ENCODE data around the gene ATXN7.

Gene ATXN7

DNA sequence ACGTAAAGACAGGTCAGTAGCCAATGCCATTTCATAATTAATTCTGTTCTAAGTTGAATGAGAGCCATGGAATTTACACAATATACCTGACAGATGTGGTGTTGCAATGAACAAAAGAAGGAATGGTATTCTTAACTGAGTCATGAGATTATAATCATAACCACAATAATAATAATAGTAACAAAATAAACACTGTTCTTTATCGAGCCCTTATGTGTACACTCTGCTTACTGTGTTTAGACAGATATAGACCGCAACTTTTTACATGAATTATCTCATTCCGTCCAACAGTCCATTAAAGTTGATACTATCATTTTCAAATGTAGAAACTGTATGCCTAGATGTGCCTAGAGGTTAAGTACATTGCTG, 76.7 kb downstream of the ATXN7 start:
- DNase-seq, result no peak

DNA sequence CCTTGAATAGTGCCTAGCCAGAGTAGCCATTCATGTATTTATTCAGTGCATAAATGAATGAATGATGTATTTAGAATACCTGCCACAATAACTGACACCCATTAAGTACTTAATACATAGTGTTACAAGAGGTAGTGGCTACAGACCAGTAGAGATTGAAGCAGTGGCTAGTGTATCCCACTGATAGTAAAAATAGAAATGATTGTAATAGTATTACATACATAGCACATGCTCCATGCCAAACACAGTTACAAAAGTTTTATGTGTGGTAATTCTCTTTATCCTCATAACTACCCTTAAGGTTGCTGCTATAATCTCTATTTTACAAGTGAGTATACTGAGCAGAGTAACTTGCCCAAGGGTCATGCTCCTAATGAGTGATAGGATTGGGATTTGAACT, 78.9 kb downstream of the ATXN7 start:
- no peak for DNase-seq

DNA sequence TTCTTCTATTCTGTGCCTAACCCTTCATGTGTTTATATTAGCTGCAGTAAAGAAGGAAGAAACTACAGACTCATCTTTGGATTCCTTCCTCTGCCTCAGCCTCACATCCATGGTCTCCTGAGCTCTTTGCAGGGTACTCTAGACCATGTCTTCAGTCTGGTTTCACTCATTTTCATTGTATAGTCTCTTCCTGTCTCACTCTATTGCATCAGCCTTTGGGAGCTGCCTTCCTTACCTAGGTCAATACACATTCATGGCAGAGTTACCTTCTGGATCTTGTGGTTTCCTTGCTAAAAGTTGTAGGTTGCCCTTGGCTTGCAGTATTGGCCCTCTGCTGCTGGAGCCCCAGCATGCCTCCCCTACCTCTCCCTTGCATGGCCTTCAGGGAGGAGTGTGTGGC, 80.0 kb downstream of the ATXN7 start:
- no peak for DNase-seq

DNA sequence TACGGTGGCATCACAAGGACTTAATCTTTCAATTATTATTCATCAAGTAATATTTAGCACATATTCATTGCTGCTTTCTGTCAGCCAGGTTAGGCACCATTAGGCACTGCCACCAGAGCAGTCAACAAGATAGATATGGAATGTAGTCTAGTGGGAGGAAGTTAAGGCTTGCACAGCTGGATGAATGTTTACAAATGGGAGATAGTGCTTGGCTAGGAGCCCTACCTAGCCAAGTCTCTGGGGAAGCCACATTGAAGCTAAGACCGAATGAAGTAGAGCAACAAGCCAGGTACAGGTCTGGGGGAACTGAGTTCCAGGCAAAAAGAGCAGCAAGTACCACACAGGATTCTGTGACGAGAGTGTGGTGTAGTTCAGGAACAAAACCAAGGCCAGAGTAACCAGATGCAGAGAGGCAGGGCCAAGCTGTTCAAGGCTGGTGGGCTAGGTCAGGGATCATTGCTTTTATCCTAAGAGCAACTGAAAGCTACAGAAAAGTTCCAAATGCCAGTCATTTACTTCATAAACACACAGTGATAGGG, 82.0 kb downstream of the ATXN7 start:
- no peak for DNase-seq

DNA sequence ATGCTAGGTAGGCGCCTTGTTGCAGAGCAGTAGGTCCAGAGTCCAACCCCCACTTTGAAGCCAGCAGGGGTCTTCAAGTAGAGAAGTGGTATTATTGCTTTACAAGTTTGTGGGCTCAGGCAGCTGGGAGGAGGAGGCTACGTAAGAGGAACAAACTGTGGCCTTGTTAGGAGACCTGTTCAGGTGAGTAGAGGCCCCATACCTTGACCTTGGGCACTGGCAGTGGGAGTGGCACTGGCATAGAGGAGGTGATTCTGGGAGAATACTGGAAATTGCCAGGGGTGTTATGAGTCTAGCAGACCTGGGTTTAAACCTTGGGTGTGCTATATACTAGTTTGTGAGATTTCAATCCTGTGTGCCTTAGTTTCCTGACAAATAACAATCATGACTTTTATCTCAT, 83.1 kb downstream of the ATXN7 start:
- no peak for DNase-seq

DNA sequence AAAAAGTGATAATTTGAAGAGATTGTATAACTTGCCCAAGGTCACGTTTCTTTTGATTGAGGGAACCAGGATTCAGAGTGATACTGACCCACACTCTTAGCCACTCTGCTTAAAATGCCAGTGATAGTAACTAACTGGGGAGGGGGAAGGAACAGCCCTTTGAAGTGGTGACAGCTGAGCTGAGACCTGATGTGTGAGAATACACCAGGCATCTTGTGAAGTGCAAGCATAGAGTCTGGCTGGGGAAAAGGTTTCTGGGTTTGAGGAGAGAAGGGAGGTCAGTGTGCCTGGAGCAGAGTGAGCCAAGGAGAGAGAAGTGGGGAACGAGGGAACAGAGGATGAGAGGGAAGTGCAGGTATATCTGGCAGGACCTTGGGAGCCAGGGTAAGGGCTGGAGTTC, 83.9 kb downstream of the ATXN7 start:
- no peak for DNase-seq

DNA sequence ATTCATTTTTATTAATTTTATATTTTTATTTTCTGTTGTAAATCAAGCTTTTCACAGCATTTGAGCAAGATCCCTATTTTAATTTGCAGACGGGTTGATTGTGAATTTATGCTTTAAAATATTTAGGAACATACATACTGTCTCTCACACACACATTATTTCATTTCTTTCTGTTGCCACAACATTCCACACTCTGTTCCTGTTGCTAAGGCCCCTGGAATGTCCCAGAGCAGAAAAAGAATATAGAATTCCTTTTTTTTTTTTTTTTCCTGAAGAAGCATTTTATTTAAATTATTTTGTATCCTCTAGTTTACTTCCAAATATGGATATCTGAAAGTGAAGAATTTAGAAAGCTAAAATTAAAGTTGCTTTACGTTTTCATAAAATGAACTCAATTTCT, 85.3 kb downstream of the ATXN7 start:
- no peak for DNase-seq

DNA sequence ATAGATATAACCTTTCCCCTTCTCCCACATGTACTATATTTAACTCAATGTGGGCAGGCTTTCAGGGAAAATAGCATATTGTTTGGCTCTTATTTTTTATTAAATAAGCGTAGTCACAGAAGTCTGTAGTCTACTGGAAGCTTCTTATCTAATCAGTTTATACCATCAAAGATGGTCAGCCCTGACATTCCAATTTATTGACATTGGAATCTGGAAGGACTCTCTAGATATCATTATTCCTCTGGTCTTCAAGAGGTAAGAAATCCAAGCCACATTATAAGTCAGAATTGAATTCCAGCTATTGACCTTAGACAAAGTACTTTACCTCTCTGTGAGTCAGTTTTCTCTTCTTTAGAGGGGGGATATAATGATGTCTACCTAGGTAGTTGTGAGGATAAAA, 87.0 kb downstream of the ATXN7 start:
- DNase-seq, result no peak

DNA sequence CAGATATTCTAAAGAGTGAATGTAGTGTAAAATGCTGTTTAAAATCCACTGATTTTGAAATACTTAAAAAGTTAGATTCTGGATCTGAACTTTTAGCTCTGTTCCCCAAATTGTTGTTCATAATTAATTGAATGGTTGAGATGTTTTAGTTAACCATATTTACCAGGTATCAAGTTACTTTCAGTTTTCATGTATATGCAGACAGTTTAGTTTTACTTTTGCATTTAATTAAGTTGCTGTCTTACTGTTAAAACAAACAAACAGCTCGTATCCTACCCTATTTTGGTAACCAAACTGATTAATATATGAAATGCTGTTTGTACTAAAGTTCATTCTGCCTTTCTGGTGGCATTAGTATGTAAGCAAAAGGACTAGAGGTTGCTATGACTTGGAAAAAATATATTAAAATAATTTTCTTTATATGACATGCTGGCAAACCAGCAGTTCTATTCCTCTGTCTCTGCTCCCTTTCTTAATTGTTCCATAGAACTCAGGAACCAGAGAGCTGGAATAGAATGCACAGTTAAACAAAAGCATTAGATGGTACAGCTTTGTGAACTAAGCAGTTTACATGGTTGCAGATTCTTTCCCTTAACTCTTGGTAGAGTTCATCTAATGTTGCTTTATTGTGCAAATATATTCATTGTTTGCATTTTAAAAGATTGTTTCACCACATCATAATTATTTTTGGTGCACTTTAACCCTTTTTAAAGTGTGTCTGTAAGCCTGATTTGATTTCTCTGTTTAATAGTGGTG, 88.0 kb downstream of the ATXN7 start:
- no peak for DNase-seq

DNA sequence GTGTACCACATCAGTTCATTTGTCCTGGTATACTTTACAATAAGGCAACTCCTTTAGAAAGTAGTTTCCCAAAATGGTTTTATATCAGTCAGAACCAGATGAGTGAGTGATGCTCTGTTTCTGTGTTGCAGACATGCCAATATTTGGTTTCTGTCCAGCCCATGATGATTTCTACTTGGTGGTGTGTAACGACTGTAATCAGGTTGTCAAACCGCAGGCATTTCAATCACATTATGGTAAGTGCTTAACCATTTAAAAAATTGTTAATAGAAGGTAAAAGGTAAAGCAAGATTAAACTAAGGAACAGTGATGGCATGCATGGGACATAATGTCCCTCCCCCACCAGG, 88.6 kb downstream of the ATXN7 start:
- no peak for DNase-seq

DNA sequence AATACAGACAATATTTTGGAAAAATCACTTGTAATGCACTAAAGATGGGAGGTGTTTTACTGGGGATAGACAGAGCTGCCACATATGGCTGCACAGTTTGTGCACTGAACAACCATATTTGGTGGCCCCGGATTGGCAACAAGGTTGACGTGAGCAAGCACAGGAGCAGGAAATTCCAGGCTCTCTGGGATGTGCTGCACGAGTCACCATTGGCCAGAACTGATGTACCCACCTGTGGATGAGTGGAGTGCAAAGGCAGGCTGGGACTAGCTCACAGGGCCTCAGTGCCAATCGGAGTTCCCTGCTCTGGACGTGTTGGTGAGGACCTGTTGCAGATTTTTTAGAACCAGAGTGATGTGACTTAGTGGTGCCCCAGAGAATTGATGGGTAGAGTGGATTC, 90.5 kb downstream of the ATXN7 start:
- DNase-seq, result no peak

DNA sequence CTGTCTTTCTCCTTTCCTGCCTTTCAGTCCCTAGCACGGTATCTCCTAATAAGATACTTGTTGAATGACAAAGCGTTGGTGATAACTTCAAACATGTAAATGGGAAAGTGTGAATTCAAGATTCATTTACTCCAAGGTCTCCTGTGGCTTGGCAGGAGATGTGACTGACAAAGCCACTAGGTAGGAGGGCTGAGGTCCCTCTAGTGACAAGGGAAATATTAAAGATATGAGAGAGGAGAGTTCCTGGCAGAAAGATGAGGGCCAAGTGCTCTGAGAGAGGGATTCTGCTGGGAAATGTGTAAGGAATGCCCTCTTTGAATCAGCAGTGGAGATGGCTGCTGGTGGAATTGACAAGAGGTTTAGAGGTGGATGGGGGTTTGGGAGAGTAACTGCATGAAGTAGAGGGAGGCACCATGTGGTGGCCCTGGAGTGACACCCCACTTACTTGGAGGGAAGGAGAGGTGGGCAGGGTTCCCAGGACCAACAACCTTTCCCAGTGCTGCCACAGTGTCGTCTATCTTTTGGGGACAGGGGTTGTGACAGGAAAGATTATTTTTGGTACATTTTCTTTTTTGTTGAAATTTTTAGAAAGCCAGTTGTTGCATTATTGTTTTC, 91.5 kb downstream of the ATXN7 start:
- no peak for DNase-seq

DNA sequence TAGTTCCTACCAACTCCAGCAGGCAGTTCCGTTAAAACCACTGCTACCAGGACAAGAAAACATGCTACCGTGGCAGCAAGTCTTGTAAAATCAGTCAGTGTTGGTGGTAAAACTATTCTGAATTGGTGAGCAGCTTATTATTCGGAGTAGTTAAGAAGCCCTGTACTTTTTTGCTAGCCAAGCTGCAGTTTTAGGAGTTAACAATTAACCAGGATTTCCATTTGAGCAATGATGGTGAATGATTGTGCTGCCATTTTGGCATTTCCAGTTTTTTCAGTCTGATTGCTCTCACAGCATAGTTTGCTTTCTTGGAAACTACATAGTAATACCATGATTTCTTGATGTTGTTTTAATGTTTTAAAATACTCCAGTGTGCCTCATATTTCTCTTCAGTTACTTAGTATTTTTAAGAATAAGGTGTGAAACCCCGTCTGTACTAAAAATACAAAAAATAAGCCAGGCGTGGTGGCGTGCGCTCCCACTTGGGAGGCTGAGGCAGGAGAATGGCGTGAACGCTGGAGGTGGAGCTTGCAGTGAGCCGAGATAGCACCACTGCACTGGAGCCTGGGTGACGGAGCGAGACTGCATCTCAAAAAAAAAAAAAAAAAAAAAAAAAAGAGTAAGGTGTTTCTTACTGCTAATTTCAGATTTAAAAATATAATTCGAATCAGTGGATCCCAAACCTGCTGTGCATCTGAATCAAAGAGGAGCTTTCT, 92.3 kb downstream of the ATXN7 start:
- DNase-seq, result no peak

DNA sequence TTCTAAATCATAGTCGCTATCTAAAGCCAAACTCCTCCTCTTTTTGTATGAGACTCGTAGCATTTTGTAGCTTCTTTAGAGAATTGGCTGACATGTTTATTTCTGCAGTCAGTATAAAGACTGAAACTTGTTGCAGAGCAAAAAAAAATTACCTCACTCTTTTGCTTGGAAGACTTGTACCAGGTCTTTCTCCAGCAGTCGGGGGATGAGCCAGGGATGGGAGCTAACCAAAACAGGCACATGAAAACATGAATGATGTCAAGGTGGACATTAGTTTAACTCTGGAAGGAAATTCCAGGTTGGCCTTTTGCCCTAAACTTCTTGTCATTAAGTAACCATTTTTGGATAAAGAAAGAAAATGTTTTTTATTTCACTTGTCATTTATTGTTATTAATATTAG, 95.5 kb downstream of the ATXN7 start:
- DNase-seq, result no peak

DNA sequence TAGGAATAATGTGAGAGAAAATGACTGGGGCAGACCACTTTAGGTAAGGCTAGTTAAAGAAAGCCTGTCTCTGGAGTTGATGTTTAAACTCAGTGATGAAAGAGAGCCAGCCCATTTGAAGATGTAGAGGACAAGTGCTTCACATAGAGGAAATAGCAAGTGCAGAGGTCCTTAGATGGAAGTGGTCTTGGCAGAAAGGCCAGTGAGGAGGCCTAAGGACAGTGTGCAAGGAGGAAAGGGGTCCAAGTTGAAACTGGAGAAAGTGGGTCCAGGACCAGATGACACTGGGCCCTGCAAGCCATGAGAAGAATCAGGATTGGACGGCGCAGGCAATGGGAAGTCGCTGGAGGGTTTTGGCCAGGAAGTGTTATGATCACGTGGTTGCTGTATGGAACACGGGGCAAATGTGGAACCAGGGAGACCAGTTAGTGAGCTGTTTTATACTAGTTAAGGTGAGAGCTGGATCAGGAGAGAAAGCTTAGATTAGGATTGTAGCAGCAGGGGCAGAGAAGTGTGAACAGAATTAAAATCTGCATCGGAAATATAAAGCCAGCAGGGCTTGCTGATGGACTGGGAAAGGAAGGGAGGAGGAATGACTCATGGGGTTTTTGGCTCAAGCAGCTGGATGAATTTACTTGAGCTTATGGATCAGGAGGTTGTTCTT, 96.5 kb downstream of the ATXN7 start:
- DNase-seq, result peak; percentile 55

DNA sequence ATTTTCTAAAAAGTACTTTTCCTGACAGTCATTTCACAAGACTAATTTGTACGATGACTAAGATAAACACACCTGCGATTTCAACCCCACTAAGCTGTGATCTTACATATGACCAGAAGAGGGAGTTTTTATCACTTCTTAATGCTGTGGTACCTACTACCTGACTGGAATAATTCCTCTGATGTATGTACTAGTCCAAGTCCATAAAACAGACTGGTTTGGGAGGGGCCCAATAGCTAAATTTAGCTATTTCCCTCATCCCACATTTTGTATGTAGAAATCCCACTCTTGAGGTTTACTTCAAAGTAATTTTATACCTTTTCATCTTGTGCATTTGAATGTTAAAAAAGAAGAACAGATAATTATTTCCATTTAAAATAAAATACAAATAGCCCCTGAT, 98.2 kb downstream of the ATXN7 start:
- no peak for DNase-seq

DNA sequence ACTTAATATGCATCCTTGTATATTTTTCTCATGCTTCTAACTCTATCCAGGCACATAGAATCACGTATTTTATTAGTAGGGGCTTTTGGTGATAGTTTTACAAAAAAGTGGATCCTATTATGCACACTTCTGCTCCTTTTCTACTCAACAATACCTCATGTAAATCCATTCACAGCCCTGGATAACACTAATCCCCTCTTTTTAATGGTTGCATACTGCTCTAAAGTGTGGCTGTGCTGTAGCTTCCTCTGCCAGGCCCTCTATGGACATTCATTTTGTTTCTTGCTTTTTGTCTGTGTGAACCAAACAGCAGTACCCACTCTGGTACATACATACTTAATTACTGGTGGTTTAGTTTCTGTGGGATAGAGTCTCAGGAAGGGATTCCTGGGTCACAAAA, 99.8 kb downstream of the ATXN7 start:
- DNase-seq, result no peak

DNA sequence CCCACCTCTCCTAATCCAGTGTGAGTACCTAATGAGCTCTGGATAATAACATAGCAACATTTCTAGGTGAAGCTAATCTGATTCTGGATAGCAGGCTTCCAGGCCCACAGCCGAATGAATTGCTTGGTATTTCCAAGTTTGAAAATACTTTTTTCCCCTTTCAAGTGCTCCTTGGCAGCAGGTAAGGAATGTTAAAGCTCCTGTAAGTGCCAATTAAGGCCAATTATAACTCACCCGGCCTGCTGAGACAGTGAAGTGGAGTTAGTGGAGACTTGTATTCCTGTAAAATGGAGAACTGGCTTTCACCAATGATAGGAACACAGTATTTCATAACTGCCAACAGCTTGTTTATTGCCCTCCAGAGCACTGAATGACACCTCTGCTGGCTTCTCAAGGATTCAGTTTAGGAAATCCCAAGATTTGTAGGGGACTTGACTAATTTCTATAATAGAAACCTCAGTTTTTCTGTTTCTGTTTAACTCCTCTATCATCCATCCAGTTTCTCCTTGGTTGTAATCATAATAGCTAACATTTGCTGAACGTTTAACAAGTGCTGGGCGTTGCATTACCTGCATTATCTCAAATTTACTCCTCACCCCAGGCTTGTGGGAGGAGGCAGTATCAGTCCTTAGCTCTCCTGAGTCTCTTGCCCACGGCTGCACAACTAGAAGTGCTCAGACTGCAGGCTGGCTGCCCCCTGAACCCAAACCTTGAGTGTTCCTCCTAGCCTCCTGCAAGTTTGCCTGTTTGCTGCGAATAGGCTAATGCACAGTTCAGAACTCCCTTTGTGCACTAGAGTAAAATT, 101.2 kb downstream of the ATXN7 start:
- DNase-seq, result no peak

DNA sequence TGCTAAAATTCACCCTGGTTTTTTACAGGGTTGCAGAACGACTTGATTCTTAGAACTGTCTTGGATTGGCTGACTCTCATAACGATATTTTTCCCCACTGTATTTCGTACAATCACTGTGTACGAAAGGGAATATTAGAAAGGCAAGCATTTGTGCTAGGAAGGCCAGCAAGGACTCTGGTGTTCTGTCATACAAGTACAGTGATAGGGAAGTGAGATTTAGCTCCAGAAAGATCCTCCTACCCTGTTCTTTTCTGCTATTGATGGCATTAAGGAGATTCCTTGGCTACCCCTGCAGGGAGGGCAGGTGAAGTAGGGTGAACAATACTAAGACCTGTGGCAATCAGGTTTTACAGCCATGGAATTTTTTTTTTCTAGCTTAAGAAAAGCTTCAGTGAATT, 102.3 kb downstream of the ATXN7 start:
- DNase-seq, result no peak

DNA sequence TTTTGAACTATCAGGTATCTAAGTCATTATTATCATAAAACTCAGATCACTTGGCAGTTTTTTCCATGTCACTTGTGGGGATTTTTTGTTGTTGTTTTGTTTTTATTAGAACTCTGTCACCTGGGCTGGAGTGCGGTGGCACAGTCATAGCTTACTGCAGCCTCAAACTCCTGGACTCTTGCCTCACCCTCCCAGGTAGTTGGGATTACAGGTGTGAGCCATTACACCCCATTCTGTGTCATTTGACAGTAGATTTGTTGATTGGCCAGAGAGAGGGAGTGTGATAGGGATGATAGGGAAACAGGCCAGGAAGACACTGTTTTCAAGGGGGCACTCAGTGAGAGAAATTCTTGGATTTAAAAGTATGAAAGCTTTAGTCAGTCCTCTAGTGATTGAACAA, 103.2 kb downstream of the ATXN7 start:
- no peak for DNase-seq

DNA sequence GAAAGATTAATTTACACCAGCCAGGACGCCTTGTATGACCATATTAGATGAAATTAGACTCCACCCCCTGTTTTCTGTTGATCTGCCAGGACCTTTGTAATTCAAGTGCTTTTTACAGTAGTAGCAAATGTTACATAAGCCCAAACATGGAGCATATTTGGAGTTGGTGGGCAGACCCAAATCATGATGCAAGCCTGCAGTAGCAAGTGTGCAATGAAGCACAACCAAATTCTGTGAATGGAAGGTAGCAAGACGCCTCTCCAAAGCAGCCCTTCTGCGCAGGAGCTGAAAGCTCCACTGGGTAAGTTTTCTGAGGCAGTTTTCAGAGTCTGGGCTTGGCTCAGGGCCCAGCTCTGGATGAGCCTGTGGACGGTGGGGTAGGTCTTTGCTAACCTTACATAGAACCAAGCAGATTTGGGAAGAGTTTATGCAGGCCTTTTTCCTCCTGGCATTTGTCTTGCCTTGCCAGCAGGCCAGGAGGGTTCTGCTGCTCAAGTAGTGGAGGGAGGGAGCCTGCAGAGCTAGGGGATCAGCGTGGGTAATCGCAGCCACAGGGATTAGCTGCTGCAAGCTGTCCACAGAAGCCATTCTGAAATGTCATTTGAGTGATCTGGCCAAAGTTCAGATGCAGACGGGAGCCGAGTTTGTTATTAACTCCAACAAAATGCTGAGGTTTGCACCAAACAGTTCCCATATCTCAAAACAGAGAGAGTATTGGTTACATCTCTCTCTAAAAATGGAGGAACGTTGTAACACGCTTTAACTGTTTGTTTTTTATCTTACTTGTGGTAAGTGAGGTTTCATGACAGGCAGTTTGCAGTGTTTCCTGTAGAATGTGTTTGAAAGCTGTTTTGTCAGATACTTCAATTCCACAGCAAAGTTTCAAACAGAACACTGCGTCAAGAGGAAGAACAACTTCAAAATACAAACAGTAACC, 104.3 kb downstream of the ATXN7 start:
- DNase-seq, result peak; percentile 69
